HG03521 (cell line): ENCODE measurements around the gene LRBA.

Experiments used
- ATAC-seq: cut with Tn5 transposase; IDR thresholded peaks from one replicate; pipeline ENCODE4 v1.9.1; 2021; ENCODE audit warnings: mild to moderate bottlenecking, moderate library complexity; ENCODE audit not compliant: unreplicated experiment

The LRBA gene

GRCh38 chr4:150385606-150386005 lies 629.5 kb downstream of the LRBA start:
- ATAC-seq: no peak

GRCh38 chr4:150384249-150384648 lies 630.8 kb downstream of the LRBA start:
- no peak for ATAC-seq

- no peak for ATAC-seq
These were observed 633.1 kb downstream of the LRBA start for GRCh38 chr4:150382028-150382427.

GRCh38 chr4:150381609-150382008 lies 633.5 kb downstream of the LRBA start:
- no peak for ATAC-seq

- no peak for ATAC-seq
These were observed 634.0 kb downstream of the LRBA start for GRCh38 chr4:150381036-150381435.

- no peak for ATAC-seq
These were observed 635.6 kb downstream of the LRBA start for GRCh38 chr4:150379454-150379853.

GRCh38 chr4:150375025-150375424 lies 640.1 kb downstream of the LRBA start:
- no peak for ATAC-seq

GRCh38 chr4:150371869-150372268 lies 643.2 kb downstream of the LRBA start:
- ATAC-seq: no peak

- no peak for ATAC-seq
These were observed 645.4 kb downstream of the LRBA start for GRCh38 chr4:150369434-150370380.

- ATAC-seq: no peak
These were observed 646.4 kb downstream of the LRBA start for GRCh38 chr4:150368667-150369066.

- no peak for ATAC-seq
These were observed 647.8 kb downstream of the LRBA start for GRCh38 chr4:150367326-150367725.

GRCh38 chr4:150366487-150366999 lies 648.5 kb downstream of the LRBA start:
- ATAC-seq: no peak

GRCh38 chr4:150363721-150364688 lies 651.1 kb downstream of the LRBA start:
- ATAC-seq: no peak

GRCh38 chr4:150358691-150359090 lies 656.4 kb downstream of the LRBA start:
- ATAC-seq: no peak

GRCh38 chr4:150357829-150358228 lies 657.3 kb downstream of the LRBA start:
- no peak for ATAC-seq

GRCh38 chr4:150355858-150356455 lies 659.1 kb downstream of the LRBA start:
- no peak for ATAC-seq

GRCh38 chr4:150355418-150355817 lies 659.7 kb downstream of the LRBA start:
- no peak for ATAC-seq

GRCh38 chr4:150354214-150354796 lies 660.8 kb downstream of the LRBA start:
- ATAC-seq: no peak

- no peak for ATAC-seq
These were observed 667.0 kb downstream of the LRBA start for GRCh38 chr4:150348079-150348478.

- ATAC-seq: no peak
These were observed 669.8 kb downstream of the LRBA start for GRCh38 chr4:150345207-150345744.
